Nucleus accumbens (tissue), 56 donors: ENCODE results near the gene EPB41L4B.
A peak's percentile ranks its signal among the peaks of the same experiment; 100 is the strongest.

ENCODE experiments used
- DNase-seq, 56 donors: peaks; one replicate each; lab custom pipeline; 2025; lab: John Stamatoyannopoulos, UW

The EPB41L4B gene

GRCh38 chr9:109213285-109214121, 107.4 kb downstream of the EPB41L4B start:
- no peak for DNase-seq

- no peak for DNase-seq
Measured at GRCh38 chr9:109212768-109213167, 108.1 kb downstream of the EPB41L4B start.

GRCh38 chr9:109206670-109207069, 114.2 kb downstream of the EPB41L4B start:
- DNase-seq = no peak

- no peak for DNase-seq
Measured at GRCh38 chr9:109205526-109205925, 115.3 kb downstream of the EPB41L4B start.

GRCh38 chr9:109203761-109204360, 117.0 kb downstream of the EPB41L4B start:
- DNase-seq = no peak

DNA sequence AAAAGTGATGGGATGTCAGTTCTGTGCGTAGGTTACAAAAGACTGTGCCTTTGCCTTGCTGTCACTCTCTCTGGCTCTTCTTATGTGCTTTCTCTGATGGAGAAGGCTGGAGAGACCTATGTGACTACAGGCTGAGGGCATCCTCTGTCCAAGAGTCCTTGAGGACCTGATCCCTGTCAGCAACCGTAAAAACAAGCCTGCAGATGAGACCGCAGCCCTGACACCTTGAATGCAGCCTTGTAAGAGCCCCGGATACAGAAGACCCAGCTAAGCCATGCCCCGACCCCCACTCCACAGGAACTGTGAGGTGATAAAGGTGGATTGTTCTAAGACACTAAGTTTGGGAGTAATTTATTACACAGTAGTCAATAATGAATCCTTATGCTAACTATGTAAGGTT, 121.2 kb downstream of the EPB41L4B start:
- no peak for DNase-seq

- no peak for DNase-seq
Measured at GRCh38 chr9:109198736-109199382, 122.0 kb downstream of the EPB41L4B start.

GRCh38 chr9:109193974-109194556, 126.8 kb downstream of the EPB41L4B start:
- no peak for DNase-seq

GRCh38 chr9:109192732-109193361, 128.0 kb downstream of the EPB41L4B start:
- DNase-seq = peak in 2 of 56 donors; percentile 6 to 10

DNA sequence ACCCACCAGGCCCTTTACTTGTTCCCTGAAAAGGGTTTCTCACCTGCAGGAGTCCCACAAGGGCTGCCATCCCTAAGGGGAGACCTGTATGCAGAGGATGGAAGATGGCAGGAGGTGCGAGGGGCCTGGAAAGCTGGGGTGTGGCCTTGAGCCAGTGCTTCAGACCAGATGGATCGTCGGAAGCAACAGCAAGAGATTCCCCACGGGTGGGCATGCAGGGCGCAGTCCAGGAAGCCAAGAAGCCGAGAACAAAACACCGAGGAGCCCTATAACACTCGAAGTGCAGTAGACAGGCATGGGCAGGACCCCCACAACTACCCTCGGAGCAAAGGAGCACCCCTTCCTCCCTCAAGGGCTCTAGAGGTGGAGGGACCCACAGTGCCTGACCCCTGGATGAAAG, 129.1 kb downstream of the EPB41L4B start:
- DNase-seq = no peak

GRCh38 chr9:109190151-109190550, 130.7 kb downstream of the EPB41L4B start:
- no peak for DNase-seq

DNA sequence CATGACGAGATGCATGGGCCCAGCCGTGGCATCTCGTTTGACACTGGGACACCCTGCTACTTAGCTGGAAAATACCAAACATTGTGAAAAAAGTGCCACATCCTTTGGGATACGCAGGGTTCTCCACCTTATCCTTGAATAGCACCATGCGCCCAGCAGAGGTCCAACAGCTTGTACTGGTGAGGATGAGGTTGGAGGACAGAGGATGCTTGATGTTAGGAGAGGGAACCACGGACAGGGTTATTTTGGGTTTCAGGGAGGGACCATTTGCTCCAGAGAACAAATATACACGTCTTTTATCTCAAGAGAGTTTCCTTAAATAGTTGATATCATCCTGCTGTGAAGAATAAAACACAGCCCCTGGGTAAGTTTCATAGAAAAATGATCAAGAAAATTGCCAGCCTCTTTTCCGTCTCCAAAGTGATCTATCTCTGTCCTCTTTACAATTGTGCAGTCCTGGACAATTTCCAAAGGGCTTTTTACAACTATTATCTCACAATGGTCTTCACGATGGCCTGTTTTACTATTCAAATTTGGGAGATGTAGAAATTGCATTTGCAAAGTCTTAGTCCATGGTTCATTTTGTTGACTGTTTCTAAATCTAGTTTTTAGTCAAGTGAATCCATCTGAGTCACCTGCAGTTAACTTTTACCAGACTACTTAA, 133.9 kb downstream of the EPB41L4B start:
- no peak for DNase-seq

DNA sequence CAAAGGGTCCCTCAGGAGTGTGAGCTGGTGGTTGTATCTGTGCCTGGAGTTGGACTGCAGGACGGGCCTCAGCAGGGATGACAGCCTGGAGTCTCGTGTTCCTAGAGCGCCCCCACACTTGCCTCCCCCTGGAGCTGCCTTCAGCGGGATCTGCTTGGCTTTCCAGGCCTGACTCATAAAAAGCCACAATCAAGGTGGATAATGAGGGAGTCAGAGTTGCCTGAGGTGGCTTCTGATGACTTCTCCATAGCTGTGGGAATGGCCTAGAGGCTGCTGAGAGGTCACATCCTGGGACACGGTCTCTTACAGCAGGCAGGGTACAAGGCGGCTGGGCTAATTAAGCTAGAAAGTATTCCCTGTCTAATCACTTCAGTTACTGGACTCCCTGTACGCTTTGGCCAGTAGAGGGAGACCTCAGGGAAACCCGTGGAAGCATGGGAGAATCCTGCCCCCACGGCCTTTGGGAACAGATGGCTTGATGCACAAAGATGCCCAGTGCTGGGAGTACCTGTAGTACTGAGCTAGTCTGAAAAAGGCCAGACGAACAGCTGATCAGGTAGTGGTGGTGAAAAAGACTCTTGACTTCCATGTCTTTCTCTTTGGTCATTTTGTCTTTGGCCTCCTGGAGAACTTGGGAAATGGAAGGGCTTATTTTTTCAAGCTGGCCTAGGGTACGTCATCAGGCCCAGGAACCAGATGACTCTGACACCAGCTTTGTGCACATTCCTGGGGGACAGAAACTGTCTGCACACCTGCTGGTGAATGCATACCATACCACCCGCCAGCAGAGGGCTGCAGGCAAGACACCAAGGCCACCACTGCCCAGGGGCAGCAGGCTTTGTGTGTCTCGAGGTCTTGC, 137.7 kb downstream of the EPB41L4B start:
- peak in 4 of 56 donors; percentile 3 to 12 (median 7) for DNase-seq

GRCh38 chr9:109182550-109182939, 138.3 kb downstream of the EPB41L4B start:
- no peak for DNase-seq

- no peak for DNase-seq
Measured at GRCh38 chr9:109181284-109181683, 139.6 kb downstream of the EPB41L4B start.

- DNase-seq = peak in 43 of 56 donors; percentile 1 to 76 (median 37)
Measured at GRCh38 chr9:109179801-109180523, 140.9 kb downstream of the EPB41L4B start.

- DNase-seq = no peak
Measured at GRCh38 chr9:109176963-109177362, 143.9 kb downstream of the EPB41L4B start.

- DNase-seq = no peak
Measured at GRCh38 chr9:109176386-109176785, 144.5 kb downstream of the EPB41L4B start.
